Left renal cortex interstitium (tissue), 4 donors: ENCODE data around the gene PLAC1. TPM values are rescaled to one million over a fixed set of nuclear protein-coding genes. Genes with fewer than 3 reads are reported as not detected.

Source experiments
- DNase-seq, 4 donors: peaks; one replicate each; pipeline ENCODE4 v3.0.0-alpha.2; 2013; ENCODE audit warnings: low read depth in 4 of 4, low spot score in 2 of 4, missing footprints in 1 of 4
- polyA plus RNA-seq, 4 donors: library from polyadenylated mRNA; unstranded; fragments of 120-200 nt; gene quantifications; one replicate each; pipeline ENCODE4 v1.2.1, GENCODE V29; 2013; ENCODE audit not compliant: insufficient read length in 4 of 4

PLAC1 gene, protein sequence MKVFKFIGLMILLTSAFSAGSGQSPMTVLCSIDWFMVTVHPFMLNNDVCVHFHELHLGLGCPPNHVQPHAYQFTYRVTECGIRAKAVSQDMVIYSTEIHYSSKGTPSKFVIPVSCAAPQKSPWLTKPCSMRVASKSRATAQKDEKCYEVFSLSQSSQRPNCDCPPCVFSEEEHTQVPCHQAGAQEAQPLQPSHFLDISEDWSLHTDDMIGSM
- 1 to 10 TPM; 4.7 to 6.6 (median 5.6) TPM for polyA plus RNA-seq

DNA sequence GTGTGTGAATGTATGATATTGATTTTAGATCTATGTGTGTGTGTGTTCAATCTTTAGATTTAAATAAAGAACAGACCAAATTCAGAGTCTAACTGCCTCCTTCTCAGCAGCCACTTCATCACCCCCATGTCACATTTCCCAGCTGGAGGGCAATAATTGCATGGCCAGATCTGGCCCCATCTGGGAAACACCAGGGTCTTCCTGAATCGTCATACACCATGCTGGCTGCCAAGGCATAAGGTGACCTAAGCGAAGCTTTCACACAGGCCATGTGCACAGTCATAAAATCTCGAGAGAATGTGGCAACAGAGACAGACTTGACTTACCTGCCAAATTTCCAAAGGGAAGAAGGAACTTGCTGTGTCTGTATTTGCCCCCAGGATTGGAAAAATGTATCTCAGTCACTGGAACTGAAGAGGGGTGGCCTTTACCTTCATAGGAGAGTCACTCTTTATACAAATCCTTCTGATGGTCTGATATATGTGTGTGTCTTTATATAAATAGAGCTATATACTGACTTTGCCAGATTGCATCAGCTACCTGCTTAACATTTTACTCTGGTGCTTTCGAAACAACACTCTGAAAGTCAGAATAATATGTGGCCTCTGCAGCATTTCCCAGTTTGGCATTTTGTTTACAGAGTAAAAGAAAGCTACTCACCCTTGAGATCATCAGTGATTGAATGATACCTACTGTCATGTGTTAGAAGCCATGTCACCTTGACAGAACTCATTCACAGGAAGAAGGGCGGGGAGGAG lies at the start of gene PLAC1:
PLAC1 (minus strand) TSS at position 470 of the 758 bp plus-strand sequence. CDS start 91,789 bp downstream, outside the sequence.
- DNase-seq = no peak

DNA sequence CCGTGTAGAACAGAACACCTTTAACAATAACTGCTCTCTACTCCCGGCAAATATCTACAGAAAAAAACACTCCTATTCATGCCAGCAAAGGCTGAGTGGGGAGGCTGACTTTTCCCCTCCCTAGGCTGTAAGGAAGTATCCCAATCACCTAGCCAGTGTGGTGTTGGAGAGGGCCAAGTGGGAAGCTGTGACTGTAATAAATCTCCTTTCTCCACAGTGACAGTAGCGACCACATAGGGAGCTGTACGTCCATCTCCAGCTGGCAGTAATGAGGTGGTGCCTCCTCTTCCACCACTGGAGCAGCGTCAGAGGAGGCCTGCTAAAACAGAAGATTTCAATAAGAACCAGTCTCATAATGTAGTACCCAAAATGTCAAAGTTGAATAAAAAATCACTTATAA lies 47.9 kb upstream of the PLAC1 start:
- no peak for DNase-seq

- DNase-seq = no peak
Observed at GRCh38 chrX:134695999-134696398, 37.7 kb upstream of the PLAC1 start.

DNA sequence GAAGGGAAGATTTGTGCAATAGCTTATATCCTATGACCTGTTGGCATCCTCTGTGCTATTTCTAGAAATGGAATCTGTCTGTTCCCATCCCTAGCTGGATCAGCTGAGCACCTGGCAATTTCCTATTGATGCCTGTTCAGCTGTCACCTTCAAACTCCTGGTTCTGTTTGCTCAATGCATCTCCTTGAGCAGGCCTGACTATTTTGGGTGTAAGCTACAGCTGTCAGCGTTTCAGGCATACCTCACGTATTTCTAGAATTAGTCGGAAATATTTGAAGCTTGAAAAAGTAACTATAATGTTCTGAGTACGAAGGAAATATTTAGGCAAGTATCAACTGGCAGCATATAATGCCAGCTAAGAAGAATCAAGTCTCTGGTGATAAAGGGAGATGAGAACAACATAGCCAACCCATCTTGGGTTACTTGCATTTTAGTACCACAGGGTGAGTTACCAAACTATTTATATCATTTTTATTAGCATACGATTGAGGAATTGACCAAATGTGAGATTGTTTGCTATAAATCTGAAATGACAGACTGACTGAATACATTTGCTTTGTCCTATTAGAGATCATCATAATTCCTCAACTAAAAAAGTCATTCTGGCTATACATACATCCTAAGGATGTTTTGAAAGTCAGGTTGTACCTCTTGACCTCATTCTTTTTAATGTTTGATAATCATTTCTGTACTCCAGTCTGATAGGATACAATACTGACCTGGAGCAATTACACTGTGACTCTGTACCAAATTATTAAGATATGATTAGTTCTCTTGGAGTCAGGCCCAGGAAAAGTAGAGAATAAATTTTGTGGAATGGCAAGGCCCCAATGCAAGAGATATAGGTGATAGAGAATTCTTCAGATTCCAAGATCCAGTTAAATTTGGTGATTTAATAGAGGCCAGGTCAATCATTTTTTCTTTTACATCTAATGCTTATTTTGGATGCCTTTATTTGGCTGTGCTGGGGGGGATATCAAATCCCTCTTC lies 36.4 kb upstream of the PLAC1 start:
- DNase-seq = no peak

DNA sequence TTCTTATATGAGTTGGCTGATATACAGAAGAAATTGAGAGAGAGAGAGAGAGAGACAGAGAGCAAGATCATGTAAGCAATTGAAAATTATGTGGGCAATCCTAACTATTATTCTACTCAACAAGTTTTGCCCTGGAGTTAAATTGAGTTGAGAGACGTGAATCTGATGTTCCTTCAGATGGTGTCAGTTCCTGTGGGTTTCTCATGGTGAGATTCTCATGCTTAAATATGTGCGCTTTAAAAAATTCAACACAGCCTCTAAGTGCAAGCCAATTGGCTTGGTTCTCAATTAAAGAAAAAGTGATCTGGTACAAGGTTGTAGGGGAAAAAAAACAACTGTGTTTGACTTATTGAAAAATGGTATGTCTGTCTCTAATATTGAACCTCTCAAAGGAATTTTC lies 35.4 kb upstream of the PLAC1 start:
- no peak for DNase-seq

DNA sequence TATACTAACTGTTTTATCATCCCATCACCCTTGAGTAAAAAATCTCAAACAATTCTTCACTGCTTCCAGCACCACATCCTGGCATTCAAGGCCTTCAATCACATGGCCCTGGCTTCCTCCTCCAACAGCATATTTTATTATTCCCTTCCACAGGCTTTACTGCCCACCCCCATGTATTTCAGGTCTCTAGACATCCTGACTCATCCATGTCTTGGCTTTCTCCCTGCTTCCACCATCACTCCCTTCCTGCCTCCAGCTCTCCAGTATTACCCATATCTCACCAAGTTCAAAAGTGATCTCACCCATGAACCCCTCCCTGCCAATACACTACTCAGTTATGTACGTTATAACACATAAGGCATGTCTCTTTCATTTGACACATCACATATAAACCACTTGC lies 34.7 kb upstream of the PLAC1 start:
- no peak for DNase-seq

GRCh38 chrX:134692233-134692632 lies 34.0 kb upstream of the PLAC1 start:
- no peak for DNase-seq

DNA sequence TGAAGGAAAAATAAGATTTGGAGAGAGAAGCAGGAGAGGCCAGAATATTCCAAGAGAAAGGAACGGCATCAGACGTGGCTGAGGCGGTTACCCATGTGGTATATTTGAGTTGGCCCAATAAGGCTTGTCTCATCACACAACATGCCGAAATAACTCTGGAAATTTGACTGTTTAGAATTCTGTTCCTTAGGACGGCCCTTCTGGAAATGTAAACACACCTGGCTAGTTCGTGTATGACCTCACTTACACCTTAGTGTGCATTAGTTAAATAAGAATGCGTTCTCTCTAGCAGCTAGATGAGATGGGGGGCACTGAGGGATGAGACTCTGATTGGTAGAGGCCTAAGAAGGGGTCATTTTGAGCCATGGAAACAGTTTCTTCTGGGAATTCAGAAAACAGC lies 33.2 kb upstream of the PLAC1 start:
- no peak for DNase-seq

DNA sequence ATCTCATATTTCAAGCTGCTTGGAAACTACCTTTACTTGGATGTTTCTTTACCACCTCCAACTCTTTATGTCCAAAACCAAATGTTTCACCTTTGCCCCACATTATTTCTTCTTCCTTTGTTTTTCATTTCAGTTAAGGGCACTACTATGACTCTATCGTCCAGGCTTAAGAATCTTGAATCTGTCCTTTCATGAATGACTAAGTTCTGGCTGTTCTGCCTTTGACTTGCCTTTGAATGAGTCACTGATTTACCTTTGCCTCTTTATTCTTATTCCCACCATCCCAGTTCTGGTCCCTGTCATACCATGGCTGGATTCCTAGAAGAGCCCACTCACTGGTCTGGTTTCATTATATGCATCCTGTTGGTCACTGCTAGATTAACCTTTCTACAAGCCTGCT lies 30.6 kb upstream of the PLAC1 start:
- DNase-seq = no peak

DNA sequence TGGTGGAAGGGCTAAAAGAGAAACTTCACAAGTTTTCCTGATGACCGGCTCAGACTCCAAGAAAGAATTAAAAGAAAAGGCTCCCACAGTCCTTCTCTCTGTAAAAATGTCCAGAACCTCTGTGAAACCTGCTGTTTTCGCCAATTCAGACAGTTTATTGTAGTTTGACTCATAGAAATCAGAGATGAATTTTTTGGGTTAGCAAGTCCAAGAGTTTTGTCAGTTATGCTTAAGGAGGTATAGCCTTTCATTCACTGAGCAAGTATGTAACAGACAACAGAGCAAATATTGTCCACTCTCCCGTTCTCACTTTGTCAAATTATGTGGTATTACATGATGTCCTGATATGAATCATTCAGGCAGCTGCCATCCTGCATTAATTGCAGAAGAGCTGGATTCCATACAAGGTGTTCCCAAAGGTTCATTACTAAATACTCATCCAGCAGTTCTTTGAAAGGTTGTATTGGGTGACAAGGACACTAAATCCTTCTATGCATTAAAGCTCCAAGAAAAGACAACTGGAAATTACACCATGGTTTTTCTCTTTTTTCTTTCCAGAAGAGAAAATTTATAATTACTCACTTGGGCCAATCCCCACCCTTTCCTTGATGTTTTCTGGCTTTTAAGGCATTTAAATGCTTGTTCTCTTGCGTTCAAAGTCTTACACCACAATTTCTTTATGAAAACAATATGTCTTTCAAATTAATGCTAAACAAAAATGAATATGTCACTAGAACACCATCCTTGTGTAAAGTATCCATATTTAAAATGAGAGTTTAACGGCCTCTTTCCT lies 30.0 kb upstream of the PLAC1 start:
- no peak for DNase-seq

DNA sequence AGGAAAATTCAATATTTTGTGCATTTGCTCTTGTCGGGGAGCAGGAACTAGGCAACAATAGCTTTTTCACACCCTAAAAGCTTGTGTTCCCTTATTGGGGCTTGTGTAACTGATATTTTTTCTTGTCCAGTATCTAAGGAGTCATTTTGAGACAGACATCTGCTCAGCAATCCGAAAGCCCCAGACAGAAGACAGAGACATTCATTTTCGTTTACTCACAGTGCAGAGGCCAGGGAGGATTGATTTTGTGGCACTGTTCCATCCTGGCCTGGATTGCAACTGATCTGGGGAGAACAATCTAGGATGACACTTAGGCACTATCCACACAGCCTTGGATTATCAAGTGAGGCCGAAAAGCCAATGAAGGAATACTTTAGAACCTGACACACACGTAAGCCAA lies 27.4 kb upstream of the PLAC1 start:
- no peak for DNase-seq

- DNase-seq = no peak
Observed at GRCh38 chrX:134684956-134685355, 26.7 kb upstream of the PLAC1 start.

DNA sequence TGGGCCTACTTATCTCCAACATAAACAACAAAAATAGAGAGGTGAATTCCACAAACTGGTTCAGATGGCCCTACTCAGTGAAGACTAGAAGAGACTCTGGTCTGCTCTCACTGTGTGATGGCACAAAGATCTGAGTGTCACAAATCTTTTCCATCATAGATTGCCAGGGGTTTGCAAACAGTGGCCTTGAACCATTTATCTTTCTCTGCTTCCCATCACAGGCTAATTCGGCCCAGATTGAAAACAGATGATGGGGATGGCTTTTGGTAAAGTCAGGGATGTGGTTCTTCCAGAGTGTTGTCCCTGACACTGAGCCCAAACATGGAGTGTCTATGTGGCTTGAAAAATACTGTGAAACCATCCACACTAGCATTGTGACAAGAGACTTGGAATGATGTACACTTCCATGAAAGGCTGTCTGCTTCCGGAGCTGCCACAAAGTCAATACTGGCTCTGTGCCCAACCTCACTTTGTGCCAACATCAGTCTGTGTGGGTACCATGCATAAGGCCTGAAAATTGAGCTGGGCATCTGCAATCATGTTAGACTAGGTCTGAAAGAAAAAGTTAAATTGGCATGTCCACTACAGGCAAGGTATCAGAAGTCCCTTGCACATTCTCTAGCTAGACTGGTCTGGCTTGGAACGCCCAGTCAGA lies 25.2 kb upstream of the PLAC1 start:
- DNase-seq = no peak

GRCh38 chrX:134682081-134682480 lies 23.8 kb upstream of the PLAC1 start:
- DNase-seq = no peak

- no peak for DNase-seq
Observed at GRCh38 chrX:134679644-134680043, 21.4 kb upstream of the PLAC1 start.

DNA sequence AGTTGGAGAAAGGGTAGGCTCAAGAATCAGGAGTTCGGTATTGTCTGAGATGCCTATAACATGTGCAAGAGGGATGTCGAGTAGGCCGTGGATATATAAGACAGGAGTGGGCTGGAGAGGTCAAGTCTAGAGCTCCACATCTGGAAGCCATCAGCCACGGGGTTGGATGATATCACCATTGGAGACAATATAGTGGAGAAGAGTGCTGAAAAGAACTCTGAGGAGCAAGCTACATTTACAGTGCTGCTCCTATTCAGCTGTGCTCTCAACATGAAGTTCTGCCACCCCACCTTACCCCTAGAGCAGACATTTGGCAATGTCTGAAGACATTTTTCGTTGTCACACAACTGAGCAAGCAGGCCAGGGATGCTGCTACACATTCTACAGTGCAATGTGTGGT lies 20.9 kb upstream of the PLAC1 start:
- DNase-seq = no peak

- no peak for DNase-seq
Observed at GRCh38 chrX:134677332-134677731, 19.1 kb upstream of the PLAC1 start.

GRCh38 chrX:134676436-134676835 lies 18.2 kb upstream of the PLAC1 start:
- no peak for DNase-seq

- DNase-seq = no peak
Observed at GRCh38 chrX:134673123-134673522, 14.9 kb upstream of the PLAC1 start.

DNA sequence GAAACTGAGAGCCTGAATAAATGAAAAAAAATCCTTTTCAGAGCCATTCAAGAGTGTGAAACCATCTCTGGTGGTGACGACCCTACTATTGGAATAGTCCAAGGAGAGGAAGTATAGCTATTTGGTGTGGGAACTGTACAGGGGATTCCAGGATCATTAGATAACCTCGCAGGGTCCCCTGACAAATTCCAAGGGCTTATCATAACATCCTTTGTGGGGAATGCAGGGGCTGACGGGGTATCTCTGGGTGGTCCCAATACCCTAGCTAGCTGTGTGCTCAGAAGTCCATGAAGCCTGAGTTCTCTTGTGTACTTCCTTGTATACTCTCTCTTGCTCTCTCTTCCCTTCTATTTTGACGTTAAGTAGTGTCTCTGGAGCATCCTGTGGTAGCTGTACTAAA lies 13.8 kb upstream of the PLAC1 start:
- DNase-seq = no peak
